ENCODE measurements around the gene NELFB. TPM values are rescaled to one million over a fixed set of nuclear protein-coding genes. Genes with fewer than 3 reads are reported as not detected.

Gene NELFB
- total and polyA plus RNA-seq, 9 of the 15 experiments (the other 6 are each of a cell fraction or from before 2014, with no cell fraction given) = 0.24 to 84.0 (median 29.7) TPM

GRCh38 chr9:137240318-137240840, 14.7 kb upstream of the NELFB start (continued):
- peak; percentile 52 for TF ChIP-seq POLR2B (IDR thresholded peaks at IDR 0.05; ENCODE audit: low read depth, partially characterized antibody)
- TF ChIP-seq NFIX (CRISPR knock-in tag; IDR thresholded peaks at IDR 0.05; ENCODE audit: low read depth) = 0 out of 2 replicates have a peak, but pooled peaks have one; percentile 23
- peak in 1 of 2 experiments; percentile 97; a peak in 3 of 4 replicates for TF ChIP-seq HDAC1 (IDR thresholded peaks at IDR 0.05)
- peak; percentile 64; the same call in 1 of the 2 replicates for TF ChIP-seq ZNF830 (CRISPR knock-in tag; IDR thresholded peaks at IDR 0.05)
- 0 out of 2 replicates have a peak, but pooled peaks have one; percentile 43 for TF ChIP-seq HOMEZ (CRISPR knock-in tag; IDR thresholded peaks at IDR 0.05)
- TF ChIP-seq ELK1 (CRISPR knock-in tag; IDR thresholded peaks at IDR 0.05) = peak; percentile 30; the same call in 1 of the 2 replicates
- TF ChIP-seq CBX5 (IDR thresholded peaks at IDR 0.05; ENCODE audit: borderline replicate concordance, low read depth) = no peak
- TF ChIP-seq ZBTB2 (IDR thresholded peaks at IDR 0.05) = peak; percentile 77
- TF ChIP-seq KAT7 (CRISPR knock-in tag; IDR thresholded peaks at IDR 0.05; ENCODE audit: borderline replicate concordance) = peak; percentile 90; the same call in 1 of the 2 replicates
- TF ChIP-seq ZNF57 (CRISPR knock-in tag; IDR thresholded peaks at IDR 0.05) = 0 out of 2 replicates have a peak, but pooled peaks have one; percentile 59
- TF ChIP-seq MYNN (IDR thresholded peaks at IDR 0.05) = peak; percentile 28; the same call in 1 of the 2 replicates
- no peak for TF ChIP-seq MYNN (CRISPR knock-in tag; IDR thresholded peaks at IDR 0.05)
- TF ChIP-seq ARID3B (CRISPR knock-in tag; IDR thresholded peaks at IDR 0.05; ENCODE audit: borderline replicate concordance) = peak; percentile 92; the same call in 1 of the 2 replicates
- TF ChIP-seq ATF2 (CRISPR knock-in tag; IDR thresholded peaks at IDR 0.05) = peak; percentile 66; the same call in 1 of the 2 replicates
- TF ChIP-seq POLR2A (conservative IDR thresholded peaks at IDR 0.05) = peak; percentile 39
- TF ChIP-seq MYBL2 (IDR thresholded peaks at IDR 0.05; ENCODE audit: low read depth) = no peak
- TF ChIP-seq MYBL2 (CRISPR knock-in tag; IDR thresholded peaks at IDR 0.05; ENCODE audit: borderline replicate concordance) = 0 out of 2 replicates have a peak, but pooled peaks have one; percentile 30
- TF ChIP-seq, protein P1, sequence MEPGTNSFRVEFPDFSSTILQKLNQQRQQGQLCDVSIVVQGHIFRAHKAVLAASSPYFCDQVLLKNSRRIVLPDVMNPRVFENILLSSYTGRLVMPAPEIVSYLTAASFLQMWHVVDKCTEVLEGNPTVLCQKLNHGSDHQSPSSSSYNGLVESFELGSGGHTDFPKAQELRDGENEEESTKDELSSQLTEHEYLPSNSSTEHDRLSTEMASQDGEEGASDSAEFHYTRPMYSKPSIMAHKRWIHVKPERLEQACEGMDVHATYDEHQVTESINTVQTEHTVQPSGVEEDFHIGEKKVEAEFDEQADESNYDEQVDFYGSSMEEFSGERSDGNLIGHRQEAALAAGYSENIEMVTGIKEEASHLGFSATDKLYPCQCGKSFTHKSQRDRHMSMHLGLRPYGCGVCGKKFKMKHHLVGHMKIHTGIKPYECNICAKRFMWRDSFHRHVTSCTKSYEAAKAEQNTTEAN (CRISPR knock-in tag; IDR thresholded peaks at IDR 0.05) = 0 out of 2 replicates have a peak, but pooled peaks have one; percentile 78
